ENCODE data around the gene C2CD2. TPM values are rescaled to one million over a fixed set of nuclear protein-coding genes. Genes with fewer than 3 reads are reported as not detected.

C2CD2 gene
- polyA plus RNA-seq, 1 donor (not counting 4 experiments of a cell fraction or from before 2014, with no cell fraction given): 39.9 TPM

DNA sequence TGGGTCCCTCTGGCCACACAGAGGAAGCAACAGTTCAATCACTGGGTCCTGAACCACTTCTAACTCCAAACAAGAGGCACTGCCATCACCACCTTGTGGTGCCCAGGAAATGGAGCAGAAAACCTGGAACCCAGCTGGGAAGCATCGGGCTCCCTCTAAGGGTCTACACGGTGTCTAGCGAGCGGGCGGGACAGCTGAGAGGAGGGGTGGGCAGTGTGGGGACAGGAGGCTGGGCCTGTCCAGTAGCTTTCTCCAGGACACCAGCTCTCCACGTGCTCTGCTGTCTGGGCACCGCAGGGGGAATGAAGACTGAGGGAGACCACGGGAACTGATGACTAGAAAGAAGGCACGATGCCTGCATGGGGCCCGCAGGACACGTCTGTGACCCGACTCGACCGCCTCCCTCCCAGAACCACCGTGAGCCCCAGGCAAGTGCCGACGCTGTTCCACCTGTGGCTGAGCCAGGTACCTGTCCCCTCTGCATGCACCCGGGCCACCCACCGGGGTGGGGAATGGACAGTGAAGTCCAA lies 69.3 kb downstream of the C2CD2 start:
- H3K9me3 ChIP-seq (ENCODE audit: control insufficient read depth, low read depth, low read length): no peaks in the 10 kb centered on the region
- dilution Hi-C loops (cut with MboI; ENCODE audit: extremely low pct_ligation_motif_present, low sequenced_read_pairs): no loop called here
- FAIRE-seq: no peak

DNA sequence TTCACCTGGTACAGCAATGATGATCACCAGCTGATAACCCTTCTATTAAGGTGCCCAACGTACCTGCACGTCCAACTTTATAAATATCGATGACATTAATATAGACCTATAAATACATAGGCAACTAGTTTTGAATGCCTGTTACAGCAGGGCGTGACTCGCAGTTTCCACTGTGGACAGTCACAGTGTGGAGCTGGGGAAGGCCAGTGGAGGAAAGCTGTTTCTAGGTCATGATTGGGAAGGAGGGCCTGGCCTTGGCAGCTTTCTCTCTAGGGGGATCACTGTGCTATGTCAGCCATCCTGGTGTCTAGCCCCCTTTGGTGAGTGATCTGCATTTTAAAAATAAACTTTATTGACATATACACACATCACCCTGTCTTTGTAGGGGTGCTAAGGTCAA lies 70.2 kb downstream of the C2CD2 start:
- no peak for FAIRE-seq
- dilution Hi-C loops (cut with MboI; ENCODE audit: extremely low pct_ligation_motif_present, low sequenced_read_pairs): no loop called here

More for the DNA sequence above, 69.3 kb downstream of the C2CD2 start:
- no peaks in the 10 kb centered on the region for H4K20me1 ChIP-seq (ENCODE audit: control insufficient read depth, extremely low read depth, insufficient read depth, low read length)
- H2AFZ ChIP-seq (ENCODE audit: control insufficient read depth, low read length): no peak overlapping the region
- no peaks in the 10 kb centered on the region for H3K27me3 ChIP-seq (ENCODE audit: control insufficient read depth, extremely low read depth, insufficient read depth, low read length)
- no peak overlapping the region for H3K4me2 ChIP-seq (ENCODE audit: control insufficient read depth, extremely low read depth, insufficient read depth, low read depth, low read length)
- H3K4me3 ChIP-seq (ENCODE audit: control insufficient read depth in 2 of 3, extremely low read depth in 1 of 3, insufficient read depth in 2 of 3, low read depth in 1 of 3, low read length in 3 of 3): no peak overlapping the region
- H3K9me1 ChIP-seq (ENCODE audit: control insufficient read depth, extremely low read depth, insufficient read depth, low read length): no peaks in the 10 kb centered on the region
- H3K27ac ChIP-seq (ENCODE audit: control insufficient read depth, insufficient read depth, low read length): no peak overlapping the region
- DNase-seq (ENCODE audit: low read depth, low spot score): no peak
- no peak overlapping the region for H3K9ac ChIP-seq (ENCODE audit: control insufficient read depth, extremely low read depth, insufficient read depth, low read length)
- no peaks in the 10 kb centered on the region for H3K79me2 ChIP-seq (ENCODE audit: control insufficient read depth, insufficient read depth, low read length)
- peaks cover 6 to 9% of the 10 kb centered on the region in 2 experiments for H3K36me3 ChIP-seq (ENCODE audit: control insufficient read depth in 2 of 2, extremely low read depth in 1 of 2, insufficient read depth in 2 of 2, low read length in 2 of 2)
- H3K4me1 ChIP-seq (ENCODE audit: control insufficient read depth, extremely low read depth, insufficient read depth, low read length): peaks cover 5% of the 10 kb centered on the region
- TF ChIP-seq, protein P1, sequence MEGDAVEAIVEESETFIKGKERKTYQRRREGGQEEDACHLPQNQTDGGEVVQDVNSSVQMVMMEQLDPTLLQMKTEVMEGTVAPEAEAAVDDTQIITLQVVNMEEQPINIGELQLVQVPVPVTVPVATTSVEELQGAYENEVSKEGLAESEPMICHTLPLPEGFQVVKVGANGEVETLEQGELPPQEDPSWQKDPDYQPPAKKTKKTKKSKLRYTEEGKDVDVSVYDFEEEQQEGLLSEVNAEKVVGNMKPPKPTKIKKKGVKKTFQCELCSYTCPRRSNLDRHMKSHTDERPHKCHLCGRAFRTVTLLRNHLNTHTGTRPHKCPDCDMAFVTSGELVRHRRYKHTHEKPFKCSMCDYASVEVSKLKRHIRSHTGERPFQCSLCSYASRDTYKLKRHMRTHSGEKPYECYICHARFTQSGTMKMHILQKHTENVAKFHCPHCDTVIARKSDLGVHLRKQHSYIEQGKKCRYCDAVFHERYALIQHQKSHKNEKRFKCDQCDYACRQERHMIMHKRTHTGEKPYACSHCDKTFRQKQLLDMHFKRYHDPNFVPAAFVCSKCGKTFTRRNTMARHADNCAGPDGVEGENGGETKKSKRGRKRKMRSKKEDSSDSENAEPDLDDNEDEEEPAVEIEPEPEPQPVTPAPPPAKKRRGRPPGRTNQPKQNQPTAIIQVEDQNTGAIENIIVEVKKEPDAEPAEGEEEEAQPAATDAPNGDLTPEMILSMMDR (optimal IDR thresholded peaks at IDR 0.05 in 1 of 3, IDR thresholded peaks at IDR 0.05 in 1 of 3, conservative IDR thresholded peaks at IDR 0.05 in 1 of 3; ENCODE audit: extremely low read depth in 1 of 3, insufficient read depth in 2 of 3, low read length in 3 of 3): no peak
- TF ChIP-seq EZH2 (IDR thresholded peaks at IDR 0.05; ENCODE audit: low read length): no peak

More for the DNA sequence above, 70.2 kb downstream of the C2CD2 start:
- Histone ChIP-seq H3K4me2 (ENCODE audit: control insufficient read depth, extremely low read depth, insufficient read depth, low read depth, low read length) (no peak overlapping the region), H3K27me3 (ENCODE audit: control insufficient read depth, extremely low read depth, insufficient read depth, low read length) (no peaks in the 10 kb centered on the region), H4K20me1 (ENCODE audit: control insufficient read depth, extremely low read depth, insufficient read depth, low read length) (no peaks in the 10 kb centered on the region), H3K9ac (ENCODE audit: control insufficient read depth, extremely low read depth, insufficient read depth, low read length) (no peak overlapping the region), H3K27ac (ENCODE audit: control insufficient read depth, insufficient read depth, low read length) (no peak overlapping the region), H3K4me3 (ENCODE audit: control insufficient read depth in 2 of 3, extremely low read depth in 1 of 3, insufficient read depth in 2 of 3, low read depth in 1 of 3, low read length in 3 of 3) (no peak overlapping the region), H2AFZ (ENCODE audit: control insufficient read depth, low read length) (no peak overlapping the region), H3K9me3 (ENCODE audit: control insufficient read depth, low read depth, low read length) (no peaks in the 10 kb centered on the region), H3K9me1 (ENCODE audit: control insufficient read depth, extremely low read depth, insufficient read depth, low read length) (no peaks in the 10 kb centered on the region), H3K36me3 (ENCODE audit: control insufficient read depth in 2 of 2, extremely low read depth in 1 of 2, insufficient read depth in 2 of 2, low read length in 2 of 2) (peaks cover 3 to 5% of the 10 kb centered on the region in 2 experiments), H3K79me2 (ENCODE audit: control insufficient read depth, insufficient read depth, low read length) (no peaks in the 10 kb centered on the region), H3K4me1 (ENCODE audit: control insufficient read depth, extremely low read depth, insufficient read depth, low read length) (peaks cover 5% of the 10 kb centered on the region)
- TF ChIP-seq EZH2 (IDR thresholded peaks at IDR 0.05; ENCODE audit: low read length): no peak
- TF ChIP-seq, protein P1 (optimal IDR thresholded peaks at IDR 0.05 in 1 of 3, IDR thresholded peaks at IDR 0.05 in 1 of 3, conservative IDR thresholded peaks at IDR 0.05 in 1 of 3; ENCODE audit: extremely low read depth in 1 of 3, insufficient read depth in 2 of 3, low read length in 3 of 3): no peak
- DNase-seq (ENCODE audit: low read depth, low spot score): no peak
